DND-41 (cell line): Measurements from ENCODE around the gene GIMAP8.
"Not testable (repeated sequence)": the region's sequence is repeated elsewhere in the genome, so short reads cannot be mapped to it uniquely, and the experiment has no call there.

Source experiments
- ATAC-seq: fragments of 200-7000 bp; cut with Tn5 transposase; 3 replicates; pipeline ENCODE4 v1.9.1; 2021; ENCODE audit warnings: low read depth; ENCODE audit not compliant: insufficient read depth
- DNase-seq: peaks from one replicate; pipeline ENCODE4 v3.0.0-alpha.2; 2020
- H2AFZ ChIP-seq: 2 replicates; pipeline ENCODE4 v1.6.0; 2012; ENCODE audit warnings: low read depth, low read length
- H3K27ac ChIP-seq: 2 replicates; pipeline ENCODE4 v1.5.1; 2012; ENCODE audit warnings: low read length, inconsistent platforms
- H3K27me3 ChIP-seq: fragments of 200-600 bp; sonication (generic); 2 replicates; pipeline ENCODE4 v1.6.0; 2012; ENCODE audit warnings: low read length, mild to moderate bottlenecking, inconsistent platforms; ENCODE audit not compliant: insufficient read depth, poor library complexity
- H3K36me3 ChIP-seq: 2 replicates; pipeline ENCODE4 v1.5.1; 2012; ENCODE audit warnings: low read length, inconsistent platforms; ENCODE audit not compliant: insufficient read depth
- H3K4me1 ChIP-seq: 2 replicates; pipeline ENCODE4 v1.5.1; 2012; ENCODE audit warnings: mild to moderate bottlenecking, low read length; ENCODE audit not compliant: insufficient read depth
- H3K4me2 ChIP-seq: 2 replicates; pipeline ENCODE4 v1.6.0; 2012; ENCODE audit warnings: mild to moderate bottlenecking, moderate library complexity, low read length, inconsistent platforms; ENCODE audit not compliant: insufficient read depth
- H3K4me3 ChIP-seq, 2 experiments: fragments of 200-600 bp in 1 of 2; shearing (Covaris generic) in 1 of 2; 2 replicates each; pipeline ENCODE4 v1.5.1; 2012 to 2016; ENCODE audit warnings: inconsistent platforms in 2 of 2, low read length in 2 of 2, mild to moderate bottlenecking in 2 of 2, low read depth in 1 of 2, moderate library complexity in 1 of 2
- H3K79me2 ChIP-seq: 2 replicates; pipeline ENCODE4 v1.6.0; 2012; ENCODE audit warnings: low read length, inconsistent platforms; ENCODE audit not compliant: insufficient read depth
- H3K9ac ChIP-seq: 2 replicates; pipeline ENCODE4 v1.6.0; 2012; ENCODE audit warnings: low read depth, mild to moderate bottlenecking, inconsistent platforms, low read length, moderate library complexity
- H3K9me3 ChIP-seq: 2 replicates; pipeline ENCODE4 v1.5.1; 2012; ENCODE audit warnings: low read length, moderate library complexity, mild to moderate bottlenecking, inconsistent platforms; ENCODE audit not compliant: insufficient read depth, severe bottlenecking
- H4K20me1 ChIP-seq: 2 replicates; pipeline ENCODE4 v1.6.0; 2012; ENCODE audit warnings: low read length; ENCODE audit not compliant: insufficient read depth
- CTCF ChIP-seq: IDR thresholded peaks from 2 replicates; pipeline ENCODE4 v1.5.1; 2012; ENCODE audit warnings: borderline replicate concordance, low read length, moderate library complexity, mild to moderate bottlenecking; ENCODE audit not compliant: poor library complexity, severe bottlenecking; ENCODE audit errors: extremely low read depth
- EZH2 ChIP-seq: IDR thresholded peaks from 3 replicates; pipeline ENCODE4 v1.6.1; 2012; ENCODE audit warnings: borderline replicate concordance, low read depth, mild to moderate bottlenecking, moderate library complexity, low read length, inconsistent platforms; ENCODE audit not compliant: severe bottlenecking

Gene GIMAP8

GRCh38 chr7:150453181-150453580 is 2.8 kb downstream of the GIMAP8 start:
- Histone ChIP-seq H3K36me3 (no peaks in the 10 kb centered on the region; the same call in 1 of the 2 replicates), H4K20me1 (no peaks in the 10 kb centered on the region), H3K27ac (no peak overlapping the region), H3K79me2 (no peaks in the 10 kb centered on the region; the same call in 1 of the 2 replicates), H3K4me1 (peaks cover 41% of the 10 kb centered on the region), H3K4me3 (no peak overlapping the region), H3K27me3 (no peaks in the 10 kb centered on the region), H2AFZ (no peak overlapping the region), H3K4me2 (no peak overlapping the region), H3K9ac (no peak overlapping the region), H3K9me3 (peaks cover 11% of the 10 kb centered on the region)
- TF ChIP-seq CTCF = no peak
- no peak for TF ChIP-seq EZH2
- ATAC-seq = no peak
- DNase-seq = no peak

- no peak overlapping the region for H2AFZ ChIP-seq
- H3K4me3 ChIP-seq = no peak overlapping the region
- H4K20me1 ChIP-seq = no peaks in the 10 kb centered on the region
- no peaks in the 10 kb centered on the region; the same call in 1 of the 2 replicates for H3K36me3 ChIP-seq
- H3K79me2 ChIP-seq = no peaks in the 10 kb centered on the region; the same call in 1 of the 2 replicates
- peak overlapping the region; percentile 32; the same call in 1 of the 2 replicates for H3K27ac ChIP-seq
- TF ChIP-seq CTCF (no peak), EZH2 (no peak)
- H3K9ac ChIP-seq = no peak overlapping the region
- H3K4me1 ChIP-seq = peaks cover 34% of the 10 kb centered on the region
- H3K9me3 ChIP-seq = peaks cover 11% of the 10 kb centered on the region
- ATAC-seq (no peak), DNase-seq (no peak)
- H3K4me2 ChIP-seq = no peak overlapping the region
- no peaks in the 10 kb centered on the region for H3K27me3 ChIP-seq
Observed at GRCh38 chr7:150453892-150454291, 3.5 kb downstream of the GIMAP8 start.

- H3K27ac ChIP-seq, H2AFZ ChIP-seq, H4K20me1 ChIP-seq, ATAC-seq, H3K36me3 ChIP-seq, H3K79me2 ChIP-seq, DNase-seq, H3K4me1 ChIP-seq, H3K4me3 ChIP-seq, H3K4me2 ChIP-seq, H3K27me3 ChIP-seq, H3K9ac ChIP-seq: not testable (repeated sequence)
- H3K9me3 ChIP-seq = peaks cover 30% of the 10 kb centered on the region
Observed at GRCh38 chr7:150457064-150457463, 6.6 kb downstream of the GIMAP8 start.

- H3K9me3 ChIP-seq = peaks cover 40% of the 10 kb centered on the region
- TF ChIP-seq EZH2 (no peak), CTCF (no peak)
- H3K4me2 ChIP-seq = no peak overlapping the region
- H3K27ac ChIP-seq = no peak overlapping the region
- H3K4me3 ChIP-seq = no peak overlapping the region
- DNase-seq (no peak), ATAC-seq (no peak)
- H3K36me3 ChIP-seq = no peaks in the 10 kb centered on the region
- H3K4me1 ChIP-seq = no peaks in the 10 kb centered on the region
- H2AFZ ChIP-seq = no peak overlapping the region
- H3K27me3 ChIP-seq = no peaks in the 10 kb centered on the region
- H3K79me2 ChIP-seq = no peaks in the 10 kb centered on the region
- no peaks in the 10 kb centered on the region for H4K20me1 ChIP-seq
- H3K9ac ChIP-seq = no peak overlapping the region
Observed at GRCh38 chr7:150458235-150458634, 7.8 kb downstream of the GIMAP8 start.
